ENCODE data around the gene ANKRD37. TPM values are rescaled to one million over a fixed set of nuclear protein-coding genes. Genes with fewer than 3 reads are reported as not detected.

ANKRD37 gene
- total RNA-seq (2021): 3.7 and 5.0 TPM in 2 replicates
- long read RNA-seq, transcript ANKRD37-201 (5 exons, 1,141 nt): major isoform, 5 of 8 reads
- long read RNA-seq, partial matches to known transcripts: 0 of 8 reads
- long read RNA-seq, other reads (novel, unspliced or antisense): 2 of 8 reads

- no peak within 1 kb of the TSS for H3K23ac ChIP-seq (ENCODE audit: insufficient read length, low read depth, low read length)
- no peak within 1 kb of the TSS for H2BK120ac ChIP-seq (ENCODE audit: low read depth, low read length, poor library complexity, severe bottlenecking)
- H3K56ac ChIP-seq (ENCODE audit: insufficient read length, low read depth, low read length): no peak within 1 kb of the TSS
- H3K79me1 ChIP-seq (ENCODE audit: insufficient read depth, low read depth, low read length, poor library complexity, severe bottlenecking): no peaks in the 10 kb centered on the region
- H3K4me2 ChIP-seq (ENCODE audit: insufficient read depth, insufficient read length, low read length): peak within 1 kb of the TSS; percentile 72
- WGBS (ENCODE audit: extremely low coverage, insufficient read length, low lambda C conversion rate): no CpG with 5 or more reads among the region's 38 CpGs
- TF ChIP-seq CTCF (conservative IDR thresholded peaks at IDR 0.05): peak; percentile 16; the same call in 1 of the 3 replicates
- Mint-ChIP-seq H3K27me3 (ENCODE audit: low read depth) (peaks cover 2% of the 10 kb centered on the region; the same call in 1 of the 2 replicates), H3K4me3 (peak within 1 kb of the TSS; percentile 81 to 87), H3K9me3 (peaks cover 2% of the 10 kb centered on the region in 2 experiments; a peak in 3 of 5 replicates), H3K36me3 (ENCODE audit: insufficient read depth in 1 of 3, low read depth in 3 of 3) (peaks cover 0 to 34% (median 32%) of the 10 kb centered on the region in 3 experiments; a peak in 6 of 7 replicates), H3K27ac (peak within 1 kb of the TSS; percentile 74 to 96 (median 82); a peak in 6 of 7 replicates), H3K4me1 (peaks cover 18 to 24% of the 10 kb centered on the region in 2 experiments)
- H3K4me1 ChIP-seq (ENCODE audit: insufficient read depth, low read length): no peaks in the 10 kb centered on the region
- H3T11ph ChIP-seq (ENCODE audit: low read length): no peak within 1 kb of the TSS
- no peaks in the 10 kb centered on the region for H3K27me3 ChIP-seq (ENCODE audit: insufficient read depth, low read length)
- H3K9me3 ChIP-seq (ENCODE audit: control insufficient read depth, low read depth, low read length): no peaks in the 10 kb centered on the region
- no peak within 1 kb of the TSS for H2BK15ac ChIP-seq (ENCODE audit: low read depth, low read length)
- H3K14ac ChIP-seq (ENCODE audit: insufficient read depth, low read length): peak within 1 kb of the TSS; percentile 74
- H4K91ac ChIP-seq (ENCODE audit: insufficient read length, low read depth, low read length): no peak within 1 kb of the TSS
- no peak within 1 kb of the TSS for H2BK12ac ChIP-seq (ENCODE audit: insufficient read length, low read depth, low read length)
- peak; percentile 69 for DNase-seq
- no peaks in the 10 kb centered on the region for H3K79me2 ChIP-seq (ENCODE audit: insufficient read depth, low read length)
- no peaks in the 10 kb centered on the region for H4K20me1 ChIP-seq (ENCODE audit: control insufficient read depth, insufficient read depth, insufficient read length)
- no peak within 1 kb of the TSS for H2AK5ac ChIP-seq (ENCODE audit: insufficient read length, low read length)
- no peak within 1 kb of the TSS for H4K5ac ChIP-seq (ENCODE audit: insufficient read length, low read depth, low read length)
- peak within 1 kb of the TSS; percentile 63 for H3K18ac ChIP-seq (ENCODE audit: insufficient read length, low read depth, low read length)
- no peak within 1 kb of the TSS for H2BK20ac ChIP-seq (ENCODE audit: low read depth, low read length, poor library complexity, severe bottlenecking)
- no peak within 1 kb of the TSS for H2AFZ ChIP-seq (ENCODE audit: low read length)
- H3K4ac ChIP-seq (ENCODE audit: low read depth, low read length): no peak within 1 kb of the TSS; the same call in 1 of the 2 replicates
- no peak within 1 kb of the TSS for H2BK5ac ChIP-seq (ENCODE audit: insufficient read length, low read length)
- peak within 1 kb of the TSS; percentile 8 for H3K9ac ChIP-seq (ENCODE audit: extremely low read depth, insufficient read length, low read length)
- H4K8ac ChIP-seq (replicated peaks; ENCODE audit: insufficient read length, low read depth, low read length): no peak within 1 kb of the TSS
- H3K23me2 ChIP-seq (ENCODE audit: insufficient read length, low read depth, low read length, poor library complexity, severe bottlenecking): peaks cover 9% of the 10 kb centered on the region
- no peak within 1 kb of the TSS for H3K27ac ChIP-seq (ENCODE audit: insufficient read length, low read depth, low read length)
Measured at GRCh38 chr4:185396724-185397385, at the start of gene ANKRD37. ANKRD37 (plus strand) TSS chr4:185396841; CDS start chr4:185396924, 83 bp downstream.

Measured in H9 (cell line).